ENCODE data around the gene DCX.

Gene DCX

GRCh38 chrX:111375747-111376146 is 36.2 kb downstream of the DCX start:
- DNase-seq: no peak
- Histone ChIP-seq H3K4me1 (no peaks in the 10 kb centered on the region), H3K9me3 (no peaks in the 10 kb centered on the region), H3K36me3 (no peaks in the 10 kb centered on the region), H3K27ac (no peak overlapping the region), H3K27me3 (no peaks in the 10 kb centered on the region), H3K4me3 (no peak overlapping the region)
- TF ChIP-seq CTCF (IDR thresholded peaks at IDR 0.05): no peak
- intact Hi-C loops (cut with DNase I; ENCODE audit: low total_unique reads): no loop called here

DNA sequence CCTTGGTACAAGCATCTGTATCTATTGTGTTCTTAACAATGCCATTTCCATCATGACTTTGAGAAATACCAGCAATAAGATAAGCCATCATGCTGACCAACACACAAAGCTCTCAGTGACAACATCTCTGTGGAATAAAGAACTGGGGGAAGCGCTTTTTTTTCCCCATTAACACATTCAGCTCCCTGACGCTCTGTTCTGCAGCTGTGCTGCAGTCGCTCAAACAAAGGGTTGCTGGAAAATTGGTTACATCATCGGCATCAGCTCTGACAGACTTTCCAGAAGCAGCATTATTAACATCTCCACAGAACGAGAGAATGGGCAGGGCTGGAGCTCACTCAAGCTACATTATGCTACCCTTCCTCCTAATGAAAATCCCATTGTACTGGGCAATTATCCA is 39.9 kb downstream of the DCX start:
- no peaks in the 10 kb centered on the region for H3K27me3 ChIP-seq
- intact Hi-C loops (cut with DNase I; ENCODE audit: low total_unique reads): no loop called here
- H3K4me1 ChIP-seq: no peaks in the 10 kb centered on the region
- no peak overlapping the region for H3K27ac ChIP-seq
- H3K9me3 ChIP-seq: no peaks in the 10 kb centered on the region
- H3K36me3 ChIP-seq: no peaks in the 10 kb centered on the region
- DNase-seq: no peak
- no peak overlapping the region for H3K4me3 ChIP-seq
- TF ChIP-seq CTCF (IDR thresholded peaks at IDR 0.05): no peak

- Histone ChIP-seq H3K9me3 (no peaks in the 10 kb centered on the region), H3K4me1 (no peaks in the 10 kb centered on the region), H3K36me3 (no peaks in the 10 kb centered on the region), H3K27ac (no peak overlapping the region), H3K4me3 (no peak overlapping the region), H3K27me3 (no peaks in the 10 kb centered on the region)
- intact Hi-C loops (cut with DNase I; ENCODE audit: low total_unique reads): no loop called here
- TF ChIP-seq CTCF (IDR thresholded peaks at IDR 0.05): no peak
- DNase-seq: no peak
Observed at GRCh38 chrX:111365770-111366325, 46.1 kb downstream of the DCX start.

DNA sequence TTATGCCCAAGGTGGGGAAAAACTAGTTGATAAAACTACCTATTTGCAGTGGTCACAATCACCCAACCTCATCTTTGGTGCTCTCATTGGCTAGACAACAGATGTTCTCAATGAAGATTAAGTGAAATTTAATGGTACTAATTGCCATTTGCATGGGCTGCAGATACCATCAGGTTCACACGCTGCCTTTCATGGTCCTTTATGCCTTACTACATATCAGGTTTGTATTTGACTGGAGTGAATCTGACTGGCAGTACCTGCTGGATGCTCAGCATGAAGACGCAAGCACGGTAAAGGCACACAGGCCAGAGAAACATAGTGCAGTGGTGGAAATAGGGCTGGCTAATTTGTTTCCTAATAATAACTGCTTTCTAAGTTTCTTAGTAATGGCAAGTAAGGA is 48.3 kb downstream of the DCX start:
- intact Hi-C loops (cut with DNase I; ENCODE audit: low total_unique reads): no loop called here
- H3K36me3 ChIP-seq: no peaks in the 10 kb centered on the region
- no peaks in the 10 kb centered on the region for H3K9me3 ChIP-seq
- no peak for DNase-seq
- no peak overlapping the region for H3K27ac ChIP-seq
- TF ChIP-seq CTCF (IDR thresholded peaks at IDR 0.05): no peak
- H3K27me3 ChIP-seq: no peaks in the 10 kb centered on the region
- no peak overlapping the region for H3K4me3 ChIP-seq
- H3K4me1 ChIP-seq: no peaks in the 10 kb centered on the region

- DNase-seq: no peak
- Histone ChIP-seq H3K4me1 (no peaks in the 10 kb centered on the region), H3K36me3 (no peaks in the 10 kb centered on the region), H3K4me3 (no peak overlapping the region), H3K9me3 (no peaks in the 10 kb centered on the region), H3K27ac (no peak overlapping the region), H3K27me3 (no peaks in the 10 kb centered on the region)
- intact Hi-C loops (cut with DNase I; ENCODE audit: low total_unique reads): no loop called here
- no peak for TF ChIP-seq CTCF (IDR thresholded peaks at IDR 0.05)
Observed at GRCh38 chrX:111361751-111362150, 50.2 kb downstream of the DCX start.

DNA sequence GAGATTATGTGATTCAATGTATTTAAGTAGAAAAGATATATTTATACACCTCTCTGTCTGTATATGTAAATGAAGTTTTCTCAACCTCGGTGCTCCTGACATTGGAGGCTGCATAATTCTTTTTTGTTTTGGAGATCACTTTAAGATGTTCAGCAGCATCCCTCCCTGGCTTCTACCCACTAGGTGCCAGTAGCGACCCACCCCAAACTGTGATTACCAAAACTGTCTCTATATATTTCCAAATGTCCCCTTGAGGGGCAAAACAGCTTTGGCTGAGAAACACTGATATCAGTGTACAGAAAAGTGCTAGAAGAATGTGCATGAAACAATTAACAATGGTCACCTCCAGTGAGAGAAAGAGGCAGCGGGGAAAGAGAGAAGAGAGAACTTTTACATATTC is 51.2 kb downstream of the DCX start:
- H3K36me3 ChIP-seq: no peaks in the 10 kb centered on the region
- no peaks in the 10 kb centered on the region for H3K27me3 ChIP-seq
- no peak overlapping the region for H3K27ac ChIP-seq
- no peaks in the 10 kb centered on the region for H3K4me1 ChIP-seq
- intact Hi-C loops (cut with DNase I; ENCODE audit: low total_unique reads): no loop called here
- no peak for TF ChIP-seq CTCF (IDR thresholded peaks at IDR 0.05)
- H3K4me3 ChIP-seq: no peak overlapping the region
- H3K9me3 ChIP-seq: no peaks in the 10 kb centered on the region
- DNase-seq: no peak

Measured in tibial artery (tissue), 4 donors.